Amniotic epithelial cell (primary cell): Measurements from ENCODE around the gene NAV1.
"Not testable (repeated sequence)": the region's sequence is repeated elsewhere in the genome, so short reads cannot be mapped to it uniquely, and the experiment has no call there.

Source experiments
- DNase-seq: peaks from one replicate; pipeline ENCODE4 v3.0.0-alpha.2; 2010; ENCODE audit warnings: low read depth

NAV1 gene

GRCh38 chr1:201504799-201505502 is 34.0 kb upstream of the NAV1 start:
- no peak for DNase-seq

GRCh38 chr1:201505503-201505890 is 33.4 kb upstream of the NAV1 start:
- DNase-seq, result peak; percentile 60

GRCh38 chr1:201506092-201506491 is 32.8 kb upstream of the NAV1 start:
- DNase-seq, result no peak

- peak; percentile 85 for DNase-seq
Observed at GRCh38 chr1:201506557-201507359, 32.2 kb upstream of the NAV1 start, which contains the start of gene CSRP1. Gene CSRP1 (minus strand): TSS chr1:201507123. CDS start chr1:201496303, 10,820 bp downstream.

- DNase-seq, result no peak
Observed at GRCh38 chr1:201507360-201507675, 31.6 kb upstream of the NAV1 start.

GRCh38 chr1:201508809-201509208 is 30.1 kb upstream of the NAV1 start:
- DNase-seq, result peak; percentile 69

- DNase-seq, result no peak
Observed at GRCh38 chr1:201509601-201510374, 29.1 kb upstream of the NAV1 start.

GRCh38 chr1:201510734-201511133 is 28.2 kb upstream of the NAV1 start:
- no peak for DNase-seq

- no peak for DNase-seq
Observed at GRCh38 chr1:201511396-201511940, 27.5 kb upstream of the NAV1 start.

- DNase-seq, result no peak
Observed at GRCh38 chr1:201511941-201512539, 26.9 kb upstream of the NAV1 start.

- no peak for DNase-seq
Observed at GRCh38 chr1:201513498-201514243, 25.3 kb upstream of the NAV1 start.

GRCh38 chr1:201514466-201514865 is 24.5 kb upstream of the NAV1 start:
- no peak for DNase-seq

- DNase-seq, result no peak
Observed at GRCh38 chr1:201515062-201515750, 23.7 kb upstream of the NAV1 start.

- DNase-seq, result peak; percentile 84
Observed at GRCh38 chr1:201515895-201516294, 23.0 kb upstream of the NAV1 start.

GRCh38 chr1:201516511-201517127 is 22.3 kb upstream of the NAV1 start:
- DNase-seq, result no peak

GRCh38 chr1:201517631-201518030 is 21.3 kb upstream of the NAV1 start:
- DNase-seq, result no peak

GRCh38 chr1:201518071-201518470 is 20.9 kb upstream of the NAV1 start:
- no peak for DNase-seq

- DNase-seq, result not testable (repeated sequence)
Observed at GRCh38 chr1:201520046-201520575, 18.8 kb upstream of the NAV1 start.

- no peak for DNase-seq
Observed at GRCh38 chr1:201525193-201525778, 13.6 kb upstream of the NAV1 start.

GRCh38 chr1:201527879-201528278 is 11.0 kb upstream of the NAV1 start:
- no peak for DNase-seq
